ENCODE results near the gene AMN1.

DNA sequence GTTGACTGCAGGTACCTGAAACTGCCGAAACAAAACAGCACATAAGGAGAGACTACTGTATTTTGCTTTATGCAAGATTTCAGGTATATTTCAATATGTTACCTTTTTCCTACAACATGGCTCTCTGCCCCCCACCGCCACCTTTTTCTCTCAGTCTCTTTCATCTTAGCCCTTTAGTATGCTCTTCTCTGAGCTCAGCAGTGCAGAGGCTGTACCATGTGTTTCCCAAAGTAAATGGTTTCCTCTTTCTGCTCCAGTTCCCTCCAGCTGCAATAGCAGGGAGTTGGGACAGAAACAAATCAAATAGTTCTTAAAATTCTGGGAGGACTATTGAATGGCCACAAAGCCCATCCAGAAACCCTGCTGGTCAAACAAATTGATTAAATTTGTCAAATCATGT, 4.3 kb downstream of the AMN1 start:
- TF ChIP-seq POLR2A (IDR thresholded peaks at IDR 0.05; ENCODE audit: low read depth, low read length) (no peak), POLR2AphosphoS5 (IDR thresholded peaks at IDR 0.05; ENCODE audit: low read depth, low read length) (no peak)

Data from GM12892 (cell line).